DND-41 (cell line): Measurements from ENCODE around the gene SNRNP27.

Experiments used
- ATAC-seq: fragments of 200-7000 bp; cut with Tn5 transposase; 3 replicates; pipeline ENCODE4 v1.9.1; 2021; ENCODE audit warnings: low read depth; ENCODE audit not compliant: insufficient read depth
- DNase-seq: peaks from one replicate; pipeline ENCODE4 v3.0.0-alpha.2; 2020
- H2AFZ ChIP-seq: 2 replicates; pipeline ENCODE4 v1.6.0; 2012; ENCODE audit warnings: low read depth, low read length
- H3K27ac ChIP-seq: 2 replicates; pipeline ENCODE4 v1.5.1; 2012; ENCODE audit warnings: low read length, inconsistent platforms
- H3K27me3 ChIP-seq: fragments of 200-600 bp; sonication (generic); 2 replicates; pipeline ENCODE4 v1.6.0; 2012; ENCODE audit warnings: low read length, mild to moderate bottlenecking, inconsistent platforms; ENCODE audit not compliant: insufficient read depth, poor library complexity
- H3K36me3 ChIP-seq: 2 replicates; pipeline ENCODE4 v1.5.1; 2012; ENCODE audit warnings: low read length, inconsistent platforms; ENCODE audit not compliant: insufficient read depth
- H3K4me1 ChIP-seq: 2 replicates; pipeline ENCODE4 v1.5.1; 2012; ENCODE audit warnings: mild to moderate bottlenecking, low read length; ENCODE audit not compliant: insufficient read depth
- H3K4me2 ChIP-seq: 2 replicates; pipeline ENCODE4 v1.6.0; 2012; ENCODE audit warnings: mild to moderate bottlenecking, moderate library complexity, low read length, inconsistent platforms; ENCODE audit not compliant: insufficient read depth
- H3K4me3 ChIP-seq, 2 experiments: fragments of 200-600 bp in 1 of 2; shearing (Covaris generic) in 1 of 2; 2 replicates each; pipeline ENCODE4 v1.5.1; 2012 to 2016; ENCODE audit warnings: inconsistent platforms in 2 of 2, low read length in 2 of 2, mild to moderate bottlenecking in 2 of 2, low read depth in 1 of 2, moderate library complexity in 1 of 2
- H3K79me2 ChIP-seq: 2 replicates; pipeline ENCODE4 v1.6.0; 2012; ENCODE audit warnings: low read length, inconsistent platforms; ENCODE audit not compliant: insufficient read depth
- H3K9ac ChIP-seq: 2 replicates; pipeline ENCODE4 v1.6.0; 2012; ENCODE audit warnings: low read depth, mild to moderate bottlenecking, inconsistent platforms, low read length, moderate library complexity
- H3K9me3 ChIP-seq: 2 replicates; pipeline ENCODE4 v1.5.1; 2012; ENCODE audit warnings: low read length, moderate library complexity, mild to moderate bottlenecking, inconsistent platforms; ENCODE audit not compliant: insufficient read depth, severe bottlenecking
- H4K20me1 ChIP-seq: 2 replicates; pipeline ENCODE4 v1.6.0; 2012; ENCODE audit warnings: low read length; ENCODE audit not compliant: insufficient read depth
- CTCF ChIP-seq: IDR thresholded peaks from 2 replicates; pipeline ENCODE4 v1.5.1; 2012; ENCODE audit warnings: borderline replicate concordance, low read length, moderate library complexity, mild to moderate bottlenecking; ENCODE audit not compliant: poor library complexity, severe bottlenecking; ENCODE audit errors: extremely low read depth
- EZH2 ChIP-seq: IDR thresholded peaks from 3 replicates; pipeline ENCODE4 v1.6.1; 2012; ENCODE audit warnings: borderline replicate concordance, low read depth, mild to moderate bottlenecking, moderate library complexity, low read length, inconsistent platforms; ENCODE audit not compliant: severe bottlenecking

Gene SNRNP27

GRCh38 chr2:69937968-69938367, 44.2 kb downstream of the SNRNP27 start:
- no peaks in the 10 kb centered on the region for H4K20me1 ChIP-seq
- H3K27ac ChIP-seq: no peak overlapping the region
- H2AFZ ChIP-seq: no peak overlapping the region
- H3K79me2 ChIP-seq: no peaks in the 10 kb centered on the region
- TF ChIP-seq EZH2: no peak
- no peak for TF ChIP-seq CTCF
- H3K9ac ChIP-seq: no peak overlapping the region
- no peak overlapping the region for H3K4me2 ChIP-seq
- no peak overlapping the region for H3K4me3 ChIP-seq
- no peak for ATAC-seq
- H3K36me3 ChIP-seq: peaks cover 79% of the 10 kb centered on the region
- no peaks in the 10 kb centered on the region for H3K4me1 ChIP-seq
- no peaks in the 10 kb centered on the region for H3K9me3 ChIP-seq
- DNase-seq: no peak
- no peaks in the 10 kb centered on the region for H3K27me3 ChIP-seq

- no peak for ATAC-seq
- Histone ChIP-seq H3K9ac (no peak overlapping the region), H3K27ac (no peak overlapping the region), H4K20me1 (no peaks in the 10 kb centered on the region), H3K79me2 (no peaks in the 10 kb centered on the region), H3K27me3 (no peaks in the 10 kb centered on the region), H3K4me3 (no peak overlapping the region), H3K4me1 (no peaks in the 10 kb centered on the region), H2AFZ (no peak overlapping the region), H3K36me3 (peaks cover 76% of the 10 kb centered on the region), H3K9me3 (no peaks in the 10 kb centered on the region), H3K4me2 (no peak overlapping the region)
- DNase-seq: no peak
- TF ChIP-seq EZH2: no peak
- TF ChIP-seq CTCF: no peak
Measured at GRCh38 chr2:69939722-69940121, 46.0 kb downstream of the SNRNP27 start.

GRCh38 chr2:69940691-69941090, 46.9 kb downstream of the SNRNP27 start:
- peaks cover 68% of the 10 kb centered on the region for H3K36me3 ChIP-seq

More at GRCh38 chr2:69940691-69941090, 46.9 kb downstream of the SNRNP27 start:
- DNase-seq: no peak
- Histone ChIP-seq H3K79me2 (no peaks in the 10 kb centered on the region), H3K27me3 (no peaks in the 10 kb centered on the region), H2AFZ (no peak overlapping the region), H4K20me1 (no peaks in the 10 kb centered on the region), H3K9me3 (no peaks in the 10 kb centered on the region), H3K27ac (no peak overlapping the region), H3K4me2 (no peak overlapping the region), H3K4me1 (peaks cover 5% of the 10 kb centered on the region), H3K4me3 (no peak overlapping the region), H3K9ac (no peak overlapping the region)
- no peak for ATAC-seq
- TF ChIP-seq EZH2 (no peak), CTCF (no peak)
